Muscle layer of duodenum (tissue), 2 donors: Measurements from ENCODE around the gene CNOT9.

ENCODE experiments used
- H3K27ac ChIP-seq: one replicate; pipeline ENCODE4 v1.7.0; 2013; ENCODE audit warnings: mild to moderate bottlenecking, low read length
- H3K27me3 ChIP-seq: one replicate; pipeline ENCODE4 v1.7.0; 2013; ENCODE audit warnings: low read depth, mild to moderate bottlenecking, control low read depth, low read length
- H3K36me3 ChIP-seq, 2 donors: one replicate each; pipeline ENCODE4 v1.7.0; 2013; ENCODE audit warnings: low read length in 2 of 2, control low read depth in 1 of 2, mild to moderate bottlenecking in 1 of 2; ENCODE audit not compliant: insufficient read depth in 2 of 2, control insufficient read depth in 1 of 2
- H3K4me1 ChIP-seq, 2 donors: one replicate each; pipeline ENCODE4 v1.7.0; 2013; ENCODE audit warnings: low read length in 2 of 2, mild to moderate bottlenecking in 2 of 2, control low read depth in 1 of 2, moderate library complexity in 1 of 2; ENCODE audit not compliant: insufficient read depth in 2 of 2, control insufficient read depth in 1 of 2
- H3K4me3 ChIP-seq, 2 donors: one replicate each; pipeline ENCODE4 v1.7.0; 2013; ENCODE audit warnings: low read length in 2 of 2, low read depth in 1 of 2, mild to moderate bottlenecking in 1 of 2
- H3K9me3 ChIP-seq, 2 donors: one replicate each; pipeline ENCODE4 v1.7.0; 2013; ENCODE audit warnings: low read length in 2 of 2, control low read depth in 1 of 2, mild to moderate bottlenecking in 1 of 2; ENCODE audit not compliant: control insufficient read depth in 1 of 2
- donor health status: healthy.

CNOT9 gene

GRCh38 chr2:218623366-218623705 is 54.7 kb downstream of the CNOT9 start:
- no peak overlapping the region for H3K27ac ChIP-seq
- H3K4me1 ChIP-seq, result peaks cover 0 to 9% of the 10 kb centered on the region in 2 donors
- no peak overlapping the region for H3K4me3 ChIP-seq
- peaks cover 0 to 7% of the 10 kb centered on the region in 2 donors for H3K36me3 ChIP-seq
- H3K27me3 ChIP-seq, result no peaks in the 10 kb centered on the region
- no peaks in the 10 kb centered on the region for H3K9me3 ChIP-seq

- Histone ChIP-seq H3K27ac (no peak overlapping the region), H3K9me3 (no peaks in the 10 kb centered on the region), H3K4me1 (peaks cover 0 to 12% of the 10 kb centered on the region in 2 donors), H3K36me3 (peaks cover 0 to 7% of the 10 kb centered on the region in 2 donors), H3K27me3 (no peaks in the 10 kb centered on the region), H3K4me3 (no peak overlapping the region)
Observed at GRCh38 chr2:218626369-218626768, 57.7 kb downstream of the CNOT9 start.

GRCh38 chr2:218627939-218628338 is 59.3 kb downstream of the CNOT9 start:
- H3K27me3 ChIP-seq, result no peaks in the 10 kb centered on the region
- no peak overlapping the region for H3K27ac ChIP-seq
- no peak overlapping the region for H3K4me3 ChIP-seq
- H3K4me1 ChIP-seq, result peaks cover 0 to 9% of the 10 kb centered on the region in 2 donors
- H3K36me3 ChIP-seq, result peaks cover 0 to 7% of the 10 kb centered on the region in 2 donors
- H3K9me3 ChIP-seq, result no peaks in the 10 kb centered on the region

- Histone ChIP-seq H3K36me3 (peaks cover 27 to 41% of the 10 kb centered on the region in 2 donors), H3K9me3 (no peaks in the 10 kb centered on the region), H3K4me3 (no peak overlapping the region), H3K27me3 (no peaks in the 10 kb centered on the region), H3K27ac (no peak overlapping the region), H3K4me1 (peaks cover 0 to 3% of the 10 kb centered on the region in 2 donors)
Observed at GRCh38 chr2:218631837-218632236, 63.2 kb downstream of the CNOT9 start.

- Histone ChIP-seq H3K9me3 (no peaks in the 10 kb centered on the region), H3K36me3 (peaks cover 55 to 74% of the 10 kb centered on the region in 2 donors), H3K27ac (no peak overlapping the region), H3K27me3 (no peaks in the 10 kb centered on the region), H3K4me1 (peaks cover 0 to under 1% of the 10 kb centered on the region in 2 donors), H3K4me3 (no peak overlapping the region)
Observed at GRCh38 chr2:218635719-218636118, 67.1 kb downstream of the CNOT9 start.

- H3K9me3 ChIP-seq, result no peaks in the 10 kb centered on the region
- H3K27me3 ChIP-seq, result no peaks in the 10 kb centered on the region
- H3K36me3 ChIP-seq, result peaks cover 54 to 89% of the 10 kb centered on the region in 2 donors
- no peaks in the 10 kb centered on the region for H3K4me1 ChIP-seq
- no peak overlapping the region for H3K4me3 ChIP-seq
- no peak overlapping the region for H3K27ac ChIP-seq
Observed at GRCh38 chr2:218638372-218638771, 69.7 kb downstream of the CNOT9 start.

- Histone ChIP-seq H3K9me3 (no peaks in the 10 kb centered on the region), H3K27me3 (no peaks in the 10 kb centered on the region), H3K36me3 (peaks cover 49 to 80% of the 10 kb centered on the region in 2 donors), H3K27ac (no peak overlapping the region), H3K4me3 (no peak overlapping the region), H3K4me1 (no peaks in the 10 kb centered on the region)
Observed at GRCh38 chr2:218642121-218642656, 73.5 kb downstream of the CNOT9 start.

- H3K4me1 ChIP-seq, result no peaks in the 10 kb centered on the region
- no peak overlapping the region for H3K27ac ChIP-seq
- H3K36me3 ChIP-seq, result peaks cover 47 to 79% of the 10 kb centered on the region in 2 donors
- no peaks in the 10 kb centered on the region for H3K27me3 ChIP-seq
- H3K9me3 ChIP-seq, result no peaks in the 10 kb centered on the region
- H3K4me3 ChIP-seq, result no peak overlapping the region
Observed at GRCh38 chr2:218642786-218643185, 74.1 kb downstream of the CNOT9 start.

- no peak overlapping the region for H3K4me3 ChIP-seq
- no peaks in the 10 kb centered on the region for H3K4me1 ChIP-seq
- no peaks in the 10 kb centered on the region for H3K9me3 ChIP-seq
- peaks cover 47 to 79% of the 10 kb centered on the region in 2 donors for H3K36me3 ChIP-seq
- H3K27me3 ChIP-seq, result no peaks in the 10 kb centered on the region
- H3K27ac ChIP-seq, result no peak overlapping the region
Observed at GRCh38 chr2:218643751-218644310, 75.2 kb downstream of the CNOT9 start.

- Histone ChIP-seq H3K9me3 (no peaks in the 10 kb centered on the region), H3K27ac (no peak overlapping the region), H3K27me3 (no peaks in the 10 kb centered on the region), H3K4me3 (no peak overlapping the region), H3K4me1 (no peaks in the 10 kb centered on the region), H3K36me3 (peaks cover 54 to 79% of the 10 kb centered on the region in 2 donors)
Observed at GRCh38 chr2:218644721-218645120, 76.1 kb downstream of the CNOT9 start.

- Histone ChIP-seq H3K9me3 (no peaks in the 10 kb centered on the region), H3K27ac (no peak overlapping the region), H3K36me3 (peaks cover 55 to 81% of the 10 kb centered on the region in 2 donors)
Observed at GRCh38 chr2:218645126-218645525, 76.5 kb downstream of the CNOT9 start.

More at GRCh38 chr2:218645126-218645525, 76.5 kb downstream of the CNOT9 start:
- Histone ChIP-seq H3K27me3 (no peaks in the 10 kb centered on the region), H3K4me3 (no peak overlapping the region), H3K4me1 (no peaks in the 10 kb centered on the region)
